ENCODE results near the gene ZNF132. TPM values are rescaled to one million over a fixed set of nuclear protein-coding genes. Genes with fewer than 3 reads are reported as not detected.

ZNF132 gene
- total RNA-seq = 4.9 and 6.1 TPM in 2 replicates

DNA sequence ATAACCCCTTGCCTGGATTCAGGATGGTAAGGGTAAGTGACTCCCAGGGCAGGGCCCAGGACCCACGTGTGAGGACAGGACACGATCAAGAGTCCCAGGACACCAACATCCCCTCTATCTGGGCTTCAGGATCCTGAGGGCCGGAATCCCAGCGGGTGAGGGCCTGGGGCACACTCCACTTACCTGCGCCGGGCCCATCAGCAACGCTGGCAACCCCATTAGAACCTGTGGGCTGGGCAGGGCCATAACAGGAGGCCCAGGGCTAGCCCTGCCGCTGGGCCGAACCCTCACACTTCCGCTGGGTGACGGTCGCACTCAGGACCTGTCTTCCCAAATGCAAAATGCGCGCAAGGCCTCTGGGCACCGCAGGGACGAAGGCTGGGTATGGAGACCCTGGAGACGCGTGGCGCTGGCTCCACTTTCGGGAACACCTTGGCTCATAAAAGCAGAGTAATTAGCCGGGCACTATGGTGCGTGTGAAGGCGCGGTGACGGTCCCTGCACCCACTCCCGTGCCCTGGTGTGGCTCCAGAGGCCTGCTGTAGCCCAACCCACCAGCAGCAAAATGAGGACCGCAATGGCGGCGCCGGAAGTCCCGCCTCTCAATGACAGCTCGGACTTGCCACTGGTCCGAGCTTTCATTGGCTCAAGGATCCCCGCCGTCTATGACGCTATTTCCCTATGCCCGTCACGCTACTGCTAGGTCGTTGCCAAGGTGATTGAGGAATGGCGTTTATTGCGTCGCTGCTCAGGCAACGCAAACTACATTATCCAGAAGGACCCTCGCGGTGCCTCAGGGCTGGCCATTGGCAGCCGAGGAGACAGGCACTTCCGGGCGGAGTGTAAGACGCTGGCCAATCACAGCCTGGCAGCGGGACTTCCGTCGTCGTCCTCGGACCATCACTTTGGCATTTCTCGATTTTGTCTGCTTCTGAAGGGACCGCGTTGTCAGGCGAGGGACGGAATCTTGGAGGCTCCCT, at the start of gene ZNF132:
Gene ZNF132 (minus strand): TSS at position 578 of the 979 bp plus-strand sequence. CDS start 332 bp downstream, at position 246.

GRCh38 chr19:58475714-58476497, 36.0 kb upstream of the ZNF132 start, which contains the start of gene ZNF446:
ZNF446 (plus strand) TSS chr19:58476352; CDS start chr19:58477219, 867 bp downstream.

DNA sequence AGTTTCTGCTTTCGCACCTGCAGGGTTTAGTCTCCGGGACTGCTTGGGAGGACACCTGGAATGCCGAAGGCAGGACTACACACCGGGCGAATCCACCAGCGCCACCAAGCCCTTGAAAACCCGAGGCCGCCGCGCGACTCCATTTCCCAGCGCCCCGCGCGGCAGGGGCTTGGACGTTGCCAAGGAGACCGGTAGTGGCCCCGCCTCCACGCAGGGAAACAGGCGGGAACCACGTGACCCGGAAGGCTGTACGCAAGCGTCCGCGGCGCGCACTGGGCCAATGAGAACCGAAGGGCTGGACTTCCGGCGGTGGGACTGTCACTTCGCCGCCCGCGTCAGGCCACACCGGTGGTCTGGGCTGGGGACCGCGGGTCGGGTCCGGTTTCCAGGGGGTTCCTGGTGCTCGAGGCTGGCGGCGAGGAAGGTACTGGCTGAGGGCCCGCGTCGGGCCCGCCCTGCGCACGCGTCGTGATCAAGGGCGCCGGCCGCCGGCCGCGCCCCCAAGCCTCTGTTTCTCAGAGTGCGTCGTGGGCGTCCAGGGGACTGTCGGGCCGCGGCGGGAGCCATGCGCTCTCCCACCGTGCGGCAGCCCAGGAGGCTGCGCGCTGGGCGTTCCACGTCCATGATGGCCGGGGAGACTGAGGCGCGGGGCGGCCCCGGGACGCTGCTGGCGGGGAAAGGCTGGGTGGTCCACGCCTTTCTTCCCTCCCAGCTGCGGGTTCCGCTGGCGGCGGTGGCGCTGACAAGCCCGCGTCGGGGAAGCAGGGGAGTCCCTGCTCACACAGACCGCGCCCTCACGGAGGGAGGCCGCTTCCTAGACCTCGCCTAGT, 27.0 kb upstream of the ZNF132 start, which contains the start of gene ZNF324:
Gene ZNF324 (plus strand): TSS at position 321 of the 830 bp plus-strand sequence. CDS start 2,106 bp downstream, outside the sequence.

GRCh38 chr19:58451358-58452101, 11.6 kb upstream of the ZNF132 start, which contains the start of gene ZNF324B:
ZNF324B (plus strand) TSS chr19:58451622; CDS start chr19:58453702, 2,080 bp downstream.

DNA sequence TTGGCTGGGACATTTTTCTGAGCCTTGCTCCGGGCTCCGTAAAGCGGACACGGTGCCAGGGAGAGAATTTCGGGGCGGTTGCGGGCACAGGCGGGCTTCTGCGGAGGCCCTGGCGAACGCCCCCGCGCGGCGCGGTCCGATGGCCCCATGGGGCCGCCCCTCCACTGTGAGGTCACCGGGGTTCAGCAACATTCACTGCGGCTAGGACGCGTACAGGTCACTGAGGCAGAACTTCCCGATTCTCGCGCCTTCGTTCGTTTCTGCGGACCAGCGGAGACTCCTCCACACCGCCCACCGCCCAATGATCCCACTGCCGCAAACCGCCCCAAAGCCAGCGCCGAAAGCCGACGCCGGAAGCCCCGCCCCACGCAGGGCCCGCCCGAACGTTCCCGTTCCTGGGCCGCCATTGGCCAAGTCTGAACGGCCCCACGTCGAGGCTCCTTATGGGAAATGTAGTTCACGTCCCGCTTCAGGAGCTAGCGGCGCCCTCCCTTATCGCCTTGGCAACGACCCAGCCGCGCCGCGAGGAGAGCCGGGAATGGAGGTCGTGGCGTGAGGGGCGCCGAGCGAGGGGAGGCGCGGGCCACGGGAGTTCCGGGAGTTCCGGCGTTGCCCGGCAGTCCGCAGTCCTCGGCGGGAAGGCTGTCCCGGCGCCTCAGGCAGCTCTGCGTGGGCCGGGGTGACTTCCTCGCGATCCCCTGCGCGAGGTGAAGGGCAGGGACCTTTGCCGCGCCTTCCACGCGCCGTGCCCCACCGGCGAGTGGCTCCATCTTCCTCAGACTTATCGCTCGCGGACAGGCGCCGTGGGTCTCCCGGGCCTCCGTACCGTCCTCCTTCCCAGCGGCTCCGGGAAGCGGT, 31.6 kb downstream of the ZNF132 start, which contains the start of gene ZNF584:
Gene ZNF584 (plus strand): TSS at position 498 of the 858 bp plus-strand sequence. CDS start 499 bp downstream, outside the sequence.

GRCh38 chr19:58395220-58395978, 44.6 kb downstream of the ZNF132 start, which contains the start of gene RNF225:
RNF225 (plus strand) TSS chr19:58395656; CDS start chr19:58396090, 434 bp downstream.

DNA sequence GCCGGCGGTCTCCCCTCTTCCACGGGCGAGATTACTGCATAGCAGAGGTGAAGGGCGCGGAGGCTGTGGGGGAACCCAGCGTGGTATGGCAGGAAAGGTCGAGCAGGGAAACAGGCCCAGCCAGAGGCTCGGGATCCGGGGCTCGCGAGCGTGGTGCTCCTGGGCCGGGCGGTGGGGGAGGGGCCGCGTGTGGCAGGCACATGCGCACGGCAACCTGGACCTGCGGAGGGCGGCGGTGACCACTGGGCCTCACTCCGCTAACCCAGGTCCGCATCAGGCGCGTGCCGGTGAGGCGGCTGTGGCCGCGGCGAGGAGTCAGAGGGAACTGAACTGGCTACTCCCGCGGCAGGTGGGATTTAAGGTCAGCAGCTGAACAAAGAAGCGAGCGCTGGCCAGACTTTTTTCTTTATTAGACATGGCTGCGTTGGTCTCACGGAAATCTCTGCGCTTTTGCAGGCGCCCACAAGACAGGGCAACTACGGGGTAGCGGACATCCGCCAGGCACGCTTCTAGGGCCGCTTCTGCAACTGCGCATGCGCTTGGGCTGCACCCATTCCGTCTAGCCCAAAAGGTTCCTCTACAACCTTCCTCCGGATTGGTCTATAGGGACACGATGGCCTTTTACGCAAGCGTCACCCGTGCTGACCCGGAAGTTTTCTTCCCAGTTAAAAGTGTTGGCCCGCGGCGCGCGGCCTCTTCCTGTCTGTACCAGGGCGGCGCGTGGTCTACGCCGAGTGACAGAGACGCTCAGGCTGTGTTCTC, 53.2 kb downstream of the ZNF132 start, which contains the start of gene RPS5:
Gene RPS5 (plus strand): TSS at position 694 of the 762 bp plus-strand sequence. CDS start 869 bp downstream, outside the sequence.

Other genes with a start within 250 kb of the ZNF132 start
- gene ZNF544, start 211.2 kb downstream of the ZNF132 start, total RNA-seq = 47.7 and 55.9 TPM in 2 replicates
- gene ZNF8, start 161.2 kb downstream of the ZNF132 start, total RNA-seq = 3.7 and 5.2 TPM in 2 replicates
- 20.9 and 25.0 TPM in 2 replicates for gene ERVK3-1, start 134.8 kb downstream of the ZNF132 start, total RNA-seq
- 1.7 and 2.4 TPM in 2 replicates for gene ZSCAN22, start 113.2 kb downstream of the ZNF132 start, total RNA-seq
- 2.7 and 7.3 TPM in 2 replicates for gene A1BG, start 86.7 kb downstream of the ZNF132 start, total RNA-seq
- gene ZNF497, start 77.4 kb downstream of the ZNF132 start, total RNA-seq = 0.76 and 1.0 TPM in 2 replicates
- gene ZNF837, start 59.1 kb downstream of the ZNF132 start, total RNA-seq = 1.8 and 2.2 TPM in 2 replicates
- gene RPS5, start 52.9 kb downstream of the ZNF132 start, total RNA-seq = 2,212 and 2,748 TPM in 2 replicates
- 0.09 TPM in 1 of 2 replicates, not detected in the other for gene RNF225, start 44.5 kb downstream of the ZNF132 start, total RNA-seq
- gene ZNF584, start 31.5 kb downstream of the ZNF132 start, total RNA-seq = 9.5 TPM in 2 replicates
- 7.5 and 7.6 TPM in 2 replicates for gene ZNF324B, start 11.5 kb upstream of the ZNF132 start, total RNA-seq
- 10.6 and 11.6 TPM in 2 replicates for gene ZNF324, start 26.9 kb upstream of the ZNF132 start, total RNA-seq
- 3.8 and 4.6 TPM in 2 replicates for gene ZNF446, start 36.2 kb upstream of the ZNF132 start, total RNA-seq
- gene SLC27A5, start 71.8 kb upstream of the ZNF132 start, total RNA-seq = 6.1 and 8.6 TPM in 2 replicates
- gene ZBTB45, start 79.7 kb upstream of the ZNF132 start, total RNA-seq = 3.7 and 4.4 TPM in 2 replicates
- 273 and 307 TPM in 2 replicates for gene TRIM28, start 103.9 kb upstream of the ZNF132 start, total RNA-seq
- 97.9 and 113 TPM in 2 replicates for gene CHMP2A, start 115.0 kb upstream of the ZNF132 start, total RNA-seq
- gene UBE2M, start 118.5 kb upstream of the ZNF132 start, total RNA-seq = 61.8 and 84.3 TPM in 2 replicates
- 7.9 TPM in 2 replicates for gene MZF1, start 133.2 kb upstream of the ZNF132 start, total RNA-seq

Data from dermis lymphatic vessel endothelial cell (primary cell).